ENCODE results near the gene TET2. TPM values are rescaled to one million over a fixed set of nuclear protein-coding genes. Genes with fewer than 3 reads are reported as not detected.

The TET2 gene
- total RNA-seq, 2 donors from 2014 or later: 12.0 to 15.5 TPM

DNA sequence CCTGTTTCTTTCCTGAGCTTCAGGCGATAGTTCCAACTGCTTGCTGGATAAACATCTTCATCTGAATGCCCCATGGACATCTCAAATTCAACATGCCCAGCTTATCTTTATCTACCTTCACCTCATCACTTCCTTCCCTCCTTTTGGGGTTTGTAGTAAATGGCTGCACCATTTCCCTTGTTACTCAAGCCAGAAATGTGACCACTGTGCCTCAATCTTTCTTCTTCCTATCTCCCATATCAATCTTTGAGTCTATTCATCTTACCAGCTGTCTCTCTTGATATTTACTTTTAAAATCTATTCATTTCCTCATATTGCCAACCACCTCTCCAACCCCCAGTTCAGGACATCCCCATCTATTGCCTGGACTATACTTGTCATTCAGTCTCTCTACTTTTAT, 171.8 kb downstream of the TET2 start:
- Histone ChIP-seq H3K4me1 (ENCODE audit: control insufficient read depth, insufficient read depth, low read length) (no peaks in the 10 kb centered on the region), H3K9ac (ENCODE audit: extremely low read depth, low read length, poor library complexity, severe bottlenecking) (no peak overlapping the region), H3K9me3 (ENCODE audit: control insufficient read depth, low read length) (no peaks in the 10 kb centered on the region), H3K27me3 (ENCODE audit: control insufficient read depth, insufficient read depth, low read length, poor library complexity, severe bottlenecking) (no peaks in the 10 kb centered on the region), H3K27ac (ENCODE audit: low read depth, low read length) (no peak overlapping the region), H3K4me3 (ENCODE audit: low read length) (no peak overlapping the region), H3K36me3 (ENCODE audit: control insufficient read depth, insufficient read depth, low read length) (no peaks in the 10 kb centered on the region)
- WGBS, 2 experiments (ENCODE audit: insufficient coverage in 1 of 2, insufficient read length in 1 of 2): 86 to 90% methylated on average over 1 of the region's 1 CpG
- Mint-ChIP-seq H3K27me3 (ENCODE audit: insufficient read depth) (no peaks in the 10 kb centered on the region), H3K9me3 (peaks cover 40% of the 10 kb centered on the region), H3K27ac (no peak overlapping the region), H3K36me3 (ENCODE audit: low read depth) (no peaks in the 10 kb centered on the region), H3K4me3 (no peak overlapping the region), H3K4me1 (no peaks in the 10 kb centered on the region)
- DNase-seq: no peak
- TF ChIP-seq CTCF (conservative IDR thresholded peaks at IDR 0.05): no peak

- H3K9ac ChIP-seq (ENCODE audit: extremely low read depth, low read length, poor library complexity, severe bottlenecking): no peak overlapping the region
- H3K27ac Mint-ChIP-seq: no peak overlapping the region
- no peaks in the 10 kb centered on the region for H3K4me1 ChIP-seq (ENCODE audit: control insufficient read depth, insufficient read depth, low read length)
- peaks cover 2% of the 10 kb centered on the region for H3K27me3 Mint-ChIP-seq (ENCODE audit: insufficient read depth)
- peaks cover 3% of the 10 kb centered on the region for H3K9me3 Mint-ChIP-seq
- no peak overlapping the region for H3K4me3 ChIP-seq (ENCODE audit: low read length)
- WGBS, 2 experiments (ENCODE audit: insufficient coverage in 1 of 2, insufficient read length in 1 of 2): 75 to 83% methylated on average over 2 of the region's 2 CpGs
- no peaks in the 10 kb centered on the region for H3K4me1 Mint-ChIP-seq
- no peak for DNase-seq
- TF ChIP-seq CTCF (conservative IDR thresholded peaks at IDR 0.05): no peak
- H3K4me3 Mint-ChIP-seq: no peak overlapping the region
- H3K27me3 ChIP-seq (ENCODE audit: control insufficient read depth, insufficient read depth, low read length, poor library complexity, severe bottlenecking): no peaks in the 10 kb centered on the region
- H3K36me3 ChIP-seq (ENCODE audit: control insufficient read depth, insufficient read depth, low read length): no peaks in the 10 kb centered on the region
- no peaks in the 10 kb centered on the region for H3K9me3 ChIP-seq (ENCODE audit: control insufficient read depth, low read length)
- no peak overlapping the region for H3K27ac ChIP-seq (ENCODE audit: low read depth, low read length)
- no peaks in the 10 kb centered on the region for H3K36me3 Mint-ChIP-seq (ENCODE audit: low read depth)
These were observed 180.5 kb downstream of the TET2 start for GRCh38 chr4:105327222-105327621.

- Histone ChIP-seq H3K9ac (ENCODE audit: extremely low read depth, low read length, poor library complexity, severe bottlenecking) (no peak overlapping the region), H3K36me3 (ENCODE audit: control insufficient read depth, insufficient read depth, low read length) (no peaks in the 10 kb centered on the region), H3K27me3 (ENCODE audit: control insufficient read depth, insufficient read depth, low read length, poor library complexity, severe bottlenecking) (no peaks in the 10 kb centered on the region), H3K4me1 (ENCODE audit: control insufficient read depth, insufficient read depth, low read length) (no peaks in the 10 kb centered on the region), H3K4me3 (ENCODE audit: low read length) (no peak overlapping the region), H3K9me3 (ENCODE audit: control insufficient read depth, low read length) (no peaks in the 10 kb centered on the region), H3K27ac (ENCODE audit: low read depth, low read length) (no peak overlapping the region)
- Mint-ChIP-seq H3K9me3 (peaks cover 3% of the 10 kb centered on the region), H3K36me3 (ENCODE audit: low read depth) (no peaks in the 10 kb centered on the region), H3K4me1 (no peaks in the 10 kb centered on the region), H3K4me3 (no peak overlapping the region), H3K27ac (no peak overlapping the region), H3K27me3 (ENCODE audit: insufficient read depth) (peaks cover 2% of the 10 kb centered on the region)
- no peak for DNase-seq
- TF ChIP-seq CTCF (conservative IDR thresholded peaks at IDR 0.05): no peak
These were observed 181.3 kb downstream of the TET2 start for GRCh38 chr4:105327956-105328355.

All from endodermal cell (in vitro differentiated cells).